ENCODE results near the gene SNCA.

The SNCA gene

GRCh38 chr4:89751416-89751815 is 85.5 kb downstream of the SNCA start:
- DNase-seq: no peak

- DNase-seq: no peak
Measured at GRCh38 chr4:89746377-89746776, 90.6 kb downstream of the SNCA start.

GRCh38 chr4:89745708-89746107 is 91.3 kb downstream of the SNCA start:
- no peak for DNase-seq

GRCh38 chr4:89744914-89745313 is 92.0 kb downstream of the SNCA start:
- DNase-seq: no peak

GRCh38 chr4:89741768-89742167 is 95.2 kb downstream of the SNCA start:
- no peak for DNase-seq

- DNase-seq: no peak
Measured at GRCh38 chr4:89739311-89739988, 97.5 kb downstream of the SNCA start.

GRCh38 chr4:89737888-89738287 is 99.1 kb downstream of the SNCA start:
- peak; percentile 43 for DNase-seq

- DNase-seq: no peak
Measured at GRCh38 chr4:89733946-89734345, 103.0 kb downstream of the SNCA start.

- DNase-seq: no peak
Measured at GRCh38 chr4:89727238-89727637, 109.7 kb downstream of the SNCA start.

- DNase-seq: no peak
Measured at GRCh38 chr4:89725268-89725667, 111.7 kb downstream of the SNCA start.

- no peak for DNase-seq
Measured at GRCh38 chr4:89724716-89725115, 112.2 kb downstream of the SNCA start.

GRCh38 chr4:89723096-89723495 is 113.9 kb downstream of the SNCA start:
- DNase-seq: no peak

- no peak for DNase-seq
Measured at GRCh38 chr4:89722517-89722916, 114.4 kb downstream of the SNCA start.

- no peak for DNase-seq
Measured at GRCh38 chr4:89720981-89721380, 116.0 kb downstream of the SNCA start.

GRCh38 chr4:89719536-89720090 is 117.3 kb downstream of the SNCA start:
- DNase-seq: no peak

- DNase-seq: no peak
Measured at GRCh38 chr4:89716893-89717292, 120.1 kb downstream of the SNCA start.

- no peak for DNase-seq
Measured at GRCh38 chr4:89715631-89716030, 121.3 kb downstream of the SNCA start.

- DNase-seq: no peak
Measured at GRCh38 chr4:89712827-89713226, 124.1 kb downstream of the SNCA start.

- DNase-seq: no peak
Measured at GRCh38 chr4:89712141-89712540, 124.8 kb downstream of the SNCA start.

GRCh38 chr4:89708903-89709421 is 128.0 kb downstream of the SNCA start:
- DNase-seq: no peak

- DNase-seq: no peak
Measured at GRCh38 chr4:89707467-89707866, 129.5 kb downstream of the SNCA start.

GRCh38 chr4:89704651-89705395 is 132.1 kb downstream of the SNCA start:
- DNase-seq: no peak

- no peak for DNase-seq
Measured at GRCh38 chr4:89703829-89704590, 133.0 kb downstream of the SNCA start.
